Stimulated activated CD8-positive, alpha-beta memory T cell treated with anti-CD3 and anti-CD28 coated beads, Interleukin-7, amount 100 ng/mL, for 24 hours (primary cell): ENCODE data around the gene MAU2.
"Not testable (repeated sequence)": the region's sequence is repeated elsewhere in the genome, so short reads cannot be mapped to it uniquely, and the experiment has no call there.

Experiments used
- DNase-seq: peaks from one replicate; pipeline ENCODE4 v3.0.0-alpha.2; 2020; ENCODE audit warnings: low read depth

Gene MAU2

GRCh38 chr19:19385131-19385895, 64.7 kb downstream of the MAU2 start:
- peak; percentile 99 for DNase-seq

- no peak for DNase-seq
These were observed 65.6 kb downstream of the MAU2 start for GRCh38 chr19:19385896-19386869.

GRCh38 chr19:19387108-19387507, 66.5 kb downstream of the MAU2 start:
- no peak for DNase-seq

GRCh38 chr19:19388568-19389555, 68.2 kb downstream of the MAU2 start:
- no peak for DNase-seq

GRCh38 chr19:19389683-19390082, 69.1 kb downstream of the MAU2 start:
- DNase-seq: not testable (repeated sequence)

- DNase-seq: not testable (repeated sequence)
These were observed 73.7 kb downstream of the MAU2 start for GRCh38 chr19:19394333-19394732.

GRCh38 chr19:19399733-19400433, 79.3 kb downstream of the MAU2 start:
- DNase-seq: no peak

- DNase-seq: no peak
These were observed 82.2 kb downstream of the MAU2 start for GRCh38 chr19:19402656-19403372.

GRCh38 chr19:19403373-19403901, 82.8 kb downstream of the MAU2 start:
- DNase-seq: no peak

GRCh38 chr19:19404879-19405860, 84.5 kb downstream of the MAU2 start, which contains the start of gene GATAD2A:
GATAD2A (plus strand) TSS chr19:19405675; CDS start chr19:19465346, 59,671 bp downstream.
- DNase-seq: peak; percentile 89

GRCh38 chr19:19405971-19406877, 85.6 kb downstream of the MAU2 start:
- DNase-seq: no peak

- DNase-seq: no peak
These were observed 86.4 kb downstream of the MAU2 start for GRCh38 chr19:19406878-19407632.

GRCh38 chr19:19407633-19407930, 87.0 kb downstream of the MAU2 start:
- no peak for DNase-seq
